Erythroblast (primary cell): ENCODE data around the gene AANAT.

Source experiments
- GATA1 ChIP-seq: IDR thresholded peaks from 2 replicates; pipeline ENCODE4 v1.6.1; 2011; ENCODE audit warnings: low read depth, mild to moderate bottlenecking, control low read depth, low read length, moderate library complexity
- POLR2A ChIP-seq: IDR thresholded peaks from 2 replicates; pipeline ENCODE4 v1.6.1; 2011; ENCODE audit warnings: mild to moderate bottlenecking, low read length

GRCh38 chr17:76449126-76449525 lies 18.3 kb upstream of the AANAT start:
- no peak for TF ChIP-seq POLR2A
- TF ChIP-seq GATA1, result no peak
